K562 (cell line): ENCODE results near the gene TRAP1. TPM values are rescaled to one million over a fixed set of nuclear protein-coding genes. Genes with fewer than 3 reads are reported as not detected.

ENCODE experiments used
- CBX1 ChIP-seq: sonication (generic); IDR thresholded peaks from 2 replicates; pipeline ENCODE4 v1.6.1; 2016; ENCODE audit warnings: antibody characterized with exemption, low read depth, mild to moderate bottlenecking
- HDAC6 ChIP-seq: IDR thresholded peaks from 2 replicates; pipeline ENCODE4 v1.6.1; 2012; ENCODE audit warnings: low read depth, mild to moderate bottlenecking, control low read depth, inconsistent platforms, low read length, moderate library complexity
- MBD2 ChIP-seq: sonication (generic); IDR thresholded peaks from 2 replicates; pipeline ENCODE4 v1.6.1; 2016; ENCODE audit warnings: low read depth, borderline replicate concordance
- MEF2D ChIP-seq: conservative IDR thresholded peaks from 2 replicates; pipeline ENCODE4 v1.6.1; 2016; ENCODE audit warnings: low read depth, missing genetic modification characterization, missing compliant biosample characterization
- MYC ChIP-seq, 2 experiments: fragments of 250-450 bp in 1 of 2; sonication (Bioruptor Pico) in 1 of 2; IDR thresholded peaks; 2 replicates each; pipeline versions ENCODE4 v1.5.1 to v1.6.1; 2012 to 2021; ENCODE audit warnings: low read depth in 2 of 2, borderline replicate concordance in 1 of 2, improper control_type of control experiment in 1 of 2, low read length in 1 of 2, mild to moderate bottlenecking in 1 of 2, moderate library complexity in 1 of 2
- SMARCE1 ChIP-seq: fragments of 450-650 bp; IDR thresholded peaks from 2 replicates; pipeline ENCODE4 v1.7.1; 2016; ENCODE audit warnings: mild to moderate bottlenecking
- SUPT5H ChIP-seq: fragments of 450-650 bp; IDR thresholded peaks from 2 replicates; pipeline ENCODE4 v1.6.1; 2016
- ZFPM2 ChIP-seq: fragments of 250-450 bp; sonication (Bioruptor Pico); IDR thresholded peaks from 2 replicates; pipeline ENCODE4 v1.5.1; 2022; ENCODE audit warnings: mild to moderate bottlenecking
- ZNF174 ChIP-seq: fragments of 250-450 bp; sonication (Bioruptor Pico); IDR thresholded peaks from 2 replicates; pipeline ENCODE4 v1.4.0; 2020; ENCODE audit warnings: mild to moderate bottlenecking
- ZNF175 ChIP-seq: fragments of 200-800 bp; sonication (Bioruptor generic); IDR thresholded peaks from 2 replicates; pipeline ENCODE4 v1.6.1; 2016; ENCODE audit warnings: low read depth, mild to moderate bottlenecking, missing genetic modification characterization, missing compliant biosample characterization
- ZNF184 ChIP-seq: sonication (generic); formaldehyde crosslinking; IDR thresholded peaks from 2 replicates; pipeline ENCODE4 v1.5.0; 2020; ENCODE audit warnings: missing genetic modification reagents
- ZNF224 ChIP-seq: sonication (generic); formaldehyde crosslinking; IDR thresholded peaks from 2 replicates; pipeline ENCODE4 v1.8.0; 2022; ENCODE audit warnings: mild to moderate bottlenecking, missing genetic modification reagents
- ZNF57 ChIP-seq: fragments of 450-650 bp; formaldehyde crosslinking; IDR thresholded peaks from 2 replicates; pipeline ENCODE4 v1.4.0; 2020; ENCODE audit warnings: mild to moderate bottlenecking, moderate library complexity
- polyA plus RNA-seq, 8 experiments: library from polyadenylated mRNA; depleted of rRNA in 4 of 8; stranded (reverse) in 5 of 8; unstranded in 3 of 8; fragments of >200 nt; fragmentation: Nextera tagmentation in 2 of 8; fragmentation: Illumina TruSeq in 1 of 8; extraction: Ambion mirVana in 2 of 8; extraction: Trizol in 1 of 8; gene quantifications; 2 replicates each; pipeline versions ENCODE4 v1.2.1 to v1.2.3, GENCODE V29; 2011 to 2014; ENCODE audit warnings: inconsistent platforms in 1 of 8, missing spikeins in 1 of 8
- total RNA-seq, 7 experiments: library from RNA; depleted of rRNA in 6 of 7; stranded (reverse); fragments of >200 nt in 6 of 7; fragmentation: Illumina TruSeq in 2 of 7; extraction: Trizol in 2 of 7; gene quantifications; 2 replicates each; pipeline versions ENCODE4 v1.2.1 to v1.2.3, GENCODE V29; 2011 to 2021; ENCODE audit warnings: low replicate concordance in 1 of 7
- TF ChIP-seq, protein P1 (sequence below), 2 experiments: fragments of 450-650 bp in 1 of 2; IDR thresholded peaks; 2 replicates each; pipeline ENCODE4 v1.6.1; 2011 to 2017; ENCODE audit warnings: low read depth in 2 of 2, antibody characterized with exemption in 1 of 2, borderline replicate concordance in 1 of 2, low read length in 1 of 2, mild to moderate bottlenecking in 1 of 2, mixed read lengths in 1 of 2; ENCODE audit not compliant: control insufficient read depth in 1 of 2
- TF ChIP-seq, protein P2 (sequence below): sonication (generic); formaldehyde crosslinking; IDR thresholded peaks from 2 replicates; pipeline ENCODE4 v1.8.0; 2023; ENCODE audit warnings: missing genetic modification reagents, mild to moderate bottlenecking, borderline replicate concordance
- TF ChIP-seq, protein P3 (sequence below): fragments of 150-350 bp; conservative IDR thresholded peaks from 2 replicates; pipeline ENCODE4 v1.6.1; 2014; ENCODE audit warnings: low read length

The TRAP1 gene
- total and polyA plus RNA-seq, 9 of the 15 experiments (the other 6 are each of a cell fraction or from before 2014, with no cell fraction given): 19.1 to 436 (median 301) TPM

DNA sequence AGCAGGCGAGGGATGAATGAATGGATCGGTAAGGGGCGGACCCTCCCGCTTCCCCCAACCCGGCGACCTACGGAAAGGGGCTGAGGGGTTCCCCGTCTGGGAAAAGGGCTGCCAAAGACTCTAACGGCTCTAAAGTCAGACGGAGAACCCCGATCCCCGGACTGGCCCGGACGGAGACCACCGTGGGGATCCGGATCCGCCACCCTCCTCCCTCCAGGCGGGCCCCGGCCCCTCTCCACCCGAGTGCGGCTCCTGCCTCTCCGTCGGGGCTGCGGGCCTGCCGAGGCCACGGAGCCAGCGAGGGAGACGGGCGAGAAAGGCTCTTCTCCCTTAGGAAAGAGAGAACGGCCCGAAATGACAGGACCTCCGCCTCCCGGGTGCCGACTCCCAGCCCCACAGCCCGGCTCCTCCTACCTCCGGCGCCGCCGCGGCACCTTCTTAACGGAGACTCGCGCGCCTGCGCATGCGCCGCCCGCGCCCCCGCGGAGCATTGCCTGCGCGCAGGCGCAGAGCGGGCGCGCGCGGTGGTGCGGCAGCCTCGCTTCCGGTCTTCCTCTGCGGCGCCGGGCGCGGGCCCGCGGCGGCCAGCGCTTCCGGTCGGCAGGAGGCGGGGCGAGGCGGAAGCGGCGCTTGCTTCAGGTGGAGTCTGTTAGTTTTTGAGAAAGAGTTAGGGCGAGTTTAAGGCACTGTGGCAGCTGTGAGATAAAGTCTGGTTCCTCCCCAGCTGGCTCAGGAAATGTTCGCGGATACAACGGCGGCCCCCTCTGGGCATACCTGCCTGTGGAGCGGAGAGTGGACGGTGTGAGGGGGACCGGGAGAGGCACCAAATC lies 106.0 kb downstream of the TRAP1 start, which contains the start of gene SLX4 (continued):
- TF ChIP-seq ZFPM2 (CRISPR knock-in tag) (no peak), ZNF174 (CRISPR knock-in tag) (no peak), ZNF57 (peak; percentile 69; the same call in 1 of the 2 replicates), HDAC6 (no peak), ZNF175 (CRISPR knock-in tag) (no peak), ZNF224 (CRISPR knock-in tag) (no peak), CBX1 (no peak; the same call in 1 of the 2 replicates), SUPT5H (peak; percentile 75), SMARCE1 (no peak), MBD2 (no peak), ZNF184 (CRISPR knock-in tag) (no peak), MEF2D (tag) (no peak), MYC (IDR thresholded peaks at IDR 0.05; ENCODE audit: low read depth, low read length) (no peak; the same call in 1 of the 2 replicates), MYC (CRISPR knock-in tag; IDR thresholded peaks at IDR 0.05; ENCODE audit: borderline replicate concordance, low read depth) (no peak)
- TF ChIP-seq, protein P1, sequence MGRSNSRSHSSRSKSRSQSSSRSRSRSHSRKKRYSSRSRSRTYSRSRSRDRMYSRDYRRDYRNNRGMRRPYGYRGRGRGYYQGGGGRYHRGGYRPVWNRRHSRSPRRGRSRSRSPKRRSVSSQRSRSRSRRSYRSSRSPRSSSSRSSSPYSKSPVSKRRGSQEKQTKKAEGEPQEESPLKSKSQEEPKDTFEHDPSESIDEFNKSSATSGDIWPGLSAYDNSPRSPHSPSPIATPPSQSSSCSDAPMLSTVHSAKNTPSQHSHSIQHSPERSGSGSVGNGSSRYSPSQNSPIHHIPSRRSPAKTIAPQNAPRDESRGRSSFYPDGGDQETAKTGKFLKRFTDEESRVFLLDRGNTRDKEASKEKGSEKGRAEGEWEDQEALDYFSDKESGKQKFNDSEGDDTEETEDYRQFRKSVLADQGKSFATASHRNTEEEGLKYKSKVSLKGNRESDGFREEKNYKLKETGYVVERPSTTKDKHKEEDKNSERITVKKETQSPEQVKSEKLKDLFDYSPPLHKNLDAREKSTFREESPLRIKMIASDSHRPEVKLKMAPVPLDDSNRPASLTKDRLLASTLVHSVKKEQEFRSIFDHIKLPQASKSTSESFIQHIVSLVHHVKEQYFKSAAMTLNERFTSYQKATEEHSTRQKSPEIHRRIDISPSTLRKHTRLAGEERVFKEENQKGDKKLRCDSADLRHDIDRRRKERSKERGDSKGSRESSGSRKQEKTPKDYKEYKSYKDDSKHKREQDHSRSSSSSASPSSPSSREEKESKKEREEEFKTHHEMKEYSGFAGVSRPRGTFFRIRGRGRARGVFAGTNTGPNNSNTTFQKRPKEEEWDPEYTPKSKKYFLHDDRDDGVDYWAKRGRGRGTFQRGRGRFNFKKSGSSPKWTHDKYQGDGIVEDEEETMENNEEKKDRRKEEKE (IDR thresholded peaks at IDR 0.05; ENCODE audit: borderline replicate concordance in 1 of 2, control insufficient read depth in 1 of 2, low read depth in 2 of 2, low read length in 1 of 2): no peak
- TF ChIP-seq, protein P2, sequence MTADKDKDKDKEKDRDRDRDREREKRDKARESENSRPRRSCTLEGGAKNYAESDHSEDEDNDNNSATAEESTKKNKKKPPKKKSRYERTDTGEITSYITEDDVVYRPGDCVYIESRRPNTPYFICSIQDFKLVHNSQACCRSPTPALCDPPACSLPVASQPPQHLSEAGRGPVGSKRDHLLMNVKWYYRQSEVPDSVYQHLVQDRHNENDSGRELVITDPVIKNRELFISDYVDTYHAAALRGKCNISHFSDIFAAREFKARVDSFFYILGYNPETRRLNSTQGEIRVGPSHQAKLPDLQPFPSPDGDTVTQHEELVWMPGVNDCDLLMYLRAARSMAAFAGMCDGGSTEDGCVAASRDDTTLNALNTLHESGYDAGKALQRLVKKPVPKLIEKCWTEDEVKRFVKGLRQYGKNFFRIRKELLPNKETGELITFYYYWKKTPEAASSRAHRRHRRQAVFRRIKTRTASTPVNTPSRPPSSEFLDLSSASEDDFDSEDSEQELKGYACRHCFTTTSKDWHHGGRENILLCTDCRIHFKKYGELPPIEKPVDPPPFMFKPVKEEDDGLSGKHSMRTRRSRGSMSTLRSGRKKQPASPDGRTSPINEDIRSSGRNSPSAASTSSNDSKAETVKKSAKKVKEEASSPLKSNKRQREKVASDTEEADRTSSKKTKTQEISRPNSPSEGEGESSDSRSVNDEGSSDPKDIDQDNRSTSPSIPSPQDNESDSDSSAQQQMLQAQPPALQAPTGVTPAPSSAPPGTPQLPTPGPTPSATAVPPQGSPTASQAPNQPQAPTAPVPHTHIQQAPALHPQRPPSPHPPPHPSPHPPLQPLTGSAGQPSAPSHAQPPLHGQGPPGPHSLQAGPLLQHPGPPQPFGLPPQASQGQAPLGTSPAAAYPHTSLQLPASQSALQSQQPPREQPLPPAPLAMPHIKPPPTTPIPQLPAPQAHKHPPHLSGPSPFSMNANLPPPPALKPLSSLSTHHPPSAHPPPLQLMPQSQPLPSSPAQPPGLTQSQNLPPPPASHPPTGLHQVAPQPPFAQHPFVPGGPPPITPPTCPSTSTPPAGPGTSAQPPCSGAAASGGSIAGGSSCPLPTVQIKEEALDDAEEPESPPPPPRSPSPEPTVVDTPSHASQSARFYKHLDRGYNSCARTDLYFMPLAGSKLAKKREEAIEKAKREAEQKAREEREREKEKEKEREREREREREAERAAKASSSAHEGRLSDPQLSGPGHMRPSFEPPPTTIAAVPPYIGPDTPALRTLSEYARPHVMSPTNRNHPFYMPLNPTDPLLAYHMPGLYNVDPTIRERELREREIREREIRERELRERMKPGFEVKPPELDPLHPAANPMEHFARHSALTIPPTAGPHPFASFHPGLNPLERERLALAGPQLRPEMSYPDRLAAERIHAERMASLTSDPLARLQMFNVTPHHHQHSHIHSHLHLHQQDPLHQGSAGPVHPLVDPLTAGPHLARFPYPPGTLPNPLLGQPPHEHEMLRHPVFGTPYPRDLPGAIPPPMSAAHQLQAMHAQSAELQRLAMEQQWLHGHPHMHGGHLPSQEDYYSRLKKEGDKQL (CRISPR knock-in tag): no peak
- TF ChIP-seq, protein P3, sequence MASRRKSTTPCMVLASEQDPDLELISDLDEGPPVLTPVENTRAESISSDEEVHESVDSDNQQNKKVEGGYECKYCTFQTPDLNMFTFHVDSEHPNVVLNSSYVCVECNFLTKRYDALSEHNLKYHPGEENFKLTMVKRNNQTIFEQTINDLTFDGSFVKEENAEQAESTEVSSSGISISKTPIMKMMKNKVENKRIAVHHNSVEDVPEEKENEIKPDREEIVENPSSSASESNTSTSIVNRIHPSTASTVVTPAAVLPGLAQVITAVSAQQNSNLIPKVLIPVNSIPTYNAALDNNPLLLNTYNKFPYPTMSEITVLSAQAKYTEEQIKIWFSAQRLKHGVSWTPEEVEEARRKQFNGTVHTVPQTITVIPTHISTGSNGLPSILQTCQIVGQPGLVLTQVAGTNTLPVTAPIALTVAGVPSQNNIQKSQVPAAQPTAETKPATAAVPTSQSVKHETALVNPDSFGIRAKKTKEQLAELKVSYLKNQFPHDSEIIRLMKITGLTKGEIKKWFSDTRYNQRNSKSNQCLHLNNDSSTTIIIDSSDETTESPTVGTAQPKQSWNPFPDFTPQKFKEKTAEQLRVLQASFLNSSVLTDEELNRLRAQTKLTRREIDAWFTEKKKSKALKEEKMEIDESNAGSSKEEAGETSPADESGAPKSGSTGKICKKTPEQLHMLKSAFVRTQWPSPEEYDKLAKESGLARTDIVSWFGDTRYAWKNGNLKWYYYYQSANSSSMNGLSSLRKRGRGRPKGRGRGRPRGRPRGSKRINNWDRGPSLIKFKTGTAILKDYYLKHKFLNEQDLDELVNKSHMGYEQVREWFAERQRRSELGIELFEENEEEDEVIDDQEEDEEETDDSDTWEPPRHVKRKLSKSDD: no peak
